IPS-NIHi7 (cell line): ENCODE data around the gene KRT6C.
A peak's percentile ranks its signal among the peaks of the same experiment; 100 is the strongest.
"Not testable (repeated sequence)": the region's sequence is repeated elsewhere in the genome, so short reads cannot be mapped to it uniquely, and the experiment has no call there.

ENCODE experiments used
- DNase-seq: peaks from one replicate; pipeline ENCODE4 v3.0.0; 2012; ENCODE audit warnings: mixed read lengths; ENCODE audit errors: extremely low spot score

The KRT6C gene

DNA sequence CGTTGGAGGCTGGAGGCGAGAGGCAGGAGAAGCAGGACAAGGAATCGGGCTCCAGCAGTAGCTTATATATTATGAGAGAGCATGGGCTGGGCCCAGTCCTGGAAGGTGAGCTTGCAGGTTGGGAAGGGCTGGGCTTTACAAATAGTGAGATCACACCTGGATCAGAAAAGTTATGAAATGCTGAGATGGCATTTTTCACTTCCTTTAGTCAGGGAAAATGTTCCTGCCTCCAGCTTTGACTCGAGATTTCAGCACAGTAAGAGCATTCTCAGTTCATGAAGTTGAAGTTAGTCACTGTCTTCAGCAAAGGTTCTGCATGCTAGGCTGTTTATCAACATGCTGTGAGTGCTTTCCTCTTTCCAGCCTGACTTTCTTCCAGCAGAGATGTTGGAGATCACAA is at the start of gene KRT6C:
TSS of gene KRT6C (minus strand) at position 38 of the 400 bp plus-strand sequence. CDS start 68 bp downstream, outside the sequence.
- no peak for DNase-seq

GRCh38 chr12:52522346-52523011 is 48.9 kb upstream of the KRT6C start:
- no peak for DNase-seq

GRCh38 chr12:52521568-52522266 is 48.1 kb upstream of the KRT6C start:
- peak; percentile 28 for DNase-seq

DNA sequence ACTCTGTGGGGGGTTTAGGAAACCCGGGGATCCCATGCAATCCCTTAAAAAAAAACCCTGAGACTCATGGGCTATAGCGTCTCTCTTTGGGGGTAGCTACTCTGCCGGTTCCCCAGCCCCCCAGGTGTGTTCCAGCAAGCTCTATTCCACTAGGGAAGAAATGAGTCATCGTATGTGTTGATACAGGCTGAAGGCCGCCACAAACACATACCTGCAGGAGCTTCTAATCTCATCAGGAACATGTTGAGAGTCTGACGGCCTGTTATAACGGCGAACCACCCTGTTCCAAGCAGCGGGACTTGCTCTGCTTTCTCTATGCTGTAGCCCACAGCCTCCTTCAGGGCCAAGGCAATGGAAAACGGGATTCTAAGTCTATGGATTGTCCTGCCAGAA is 47.6 kb upstream of the KRT6C start:
- no peak for DNase-seq

GRCh38 chr12:52519826-52520662 is 46.4 kb upstream of the KRT6C start, which contains the start of gene KRT5:
TSS of gene KRT5 (minus strand) at chr12:52520394. CDS start at chr12:52520296, 98 bp downstream.
- DNase-seq, result no peak

DNA sequence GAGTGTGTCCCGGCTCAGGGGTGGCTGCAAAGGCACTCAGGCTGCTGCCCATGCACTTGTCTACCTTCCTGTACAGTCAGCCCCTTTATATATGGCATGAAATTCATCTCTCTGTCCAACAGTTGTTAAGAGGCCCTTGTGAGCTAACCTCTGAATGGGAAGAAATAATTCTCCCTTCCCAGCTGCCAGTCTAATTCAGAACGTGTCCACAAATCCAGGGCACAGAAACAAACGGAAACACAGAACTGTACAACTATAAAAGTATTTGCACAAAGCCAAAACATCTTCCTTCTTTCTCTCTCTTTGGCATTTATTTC is 45.7 kb upstream of the KRT6C start:
- DNase-seq, result no peak

- DNase-seq, result no peak
Observed at GRCh38 chr12:52518574-52519386, 45.2 kb upstream of the KRT6C start.

DNA sequence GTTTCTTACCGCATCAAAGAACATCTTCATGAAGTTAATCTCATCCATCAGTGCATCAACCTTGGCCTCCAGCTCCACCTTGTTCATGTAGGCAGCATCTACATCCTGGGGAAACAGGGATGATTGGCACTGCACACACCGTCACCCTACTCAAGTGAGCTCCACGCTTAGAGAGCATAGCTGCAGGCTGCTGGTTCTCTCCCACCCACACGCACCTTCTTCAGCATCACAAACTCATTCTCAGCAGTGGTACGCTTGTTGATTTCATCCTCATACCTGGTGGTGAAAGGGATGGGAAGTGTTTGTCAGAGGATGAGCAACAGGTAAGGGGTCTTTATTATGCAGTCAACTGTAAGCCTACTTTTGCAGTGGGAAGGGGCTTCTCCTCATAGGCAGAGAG is 44.3 kb upstream of the KRT6C start:
- no peak for DNase-seq

- no peak for DNase-seq
Observed at GRCh38 chr12:52517005-52517835, 43.6 kb upstream of the KRT6C start.

DNA sequence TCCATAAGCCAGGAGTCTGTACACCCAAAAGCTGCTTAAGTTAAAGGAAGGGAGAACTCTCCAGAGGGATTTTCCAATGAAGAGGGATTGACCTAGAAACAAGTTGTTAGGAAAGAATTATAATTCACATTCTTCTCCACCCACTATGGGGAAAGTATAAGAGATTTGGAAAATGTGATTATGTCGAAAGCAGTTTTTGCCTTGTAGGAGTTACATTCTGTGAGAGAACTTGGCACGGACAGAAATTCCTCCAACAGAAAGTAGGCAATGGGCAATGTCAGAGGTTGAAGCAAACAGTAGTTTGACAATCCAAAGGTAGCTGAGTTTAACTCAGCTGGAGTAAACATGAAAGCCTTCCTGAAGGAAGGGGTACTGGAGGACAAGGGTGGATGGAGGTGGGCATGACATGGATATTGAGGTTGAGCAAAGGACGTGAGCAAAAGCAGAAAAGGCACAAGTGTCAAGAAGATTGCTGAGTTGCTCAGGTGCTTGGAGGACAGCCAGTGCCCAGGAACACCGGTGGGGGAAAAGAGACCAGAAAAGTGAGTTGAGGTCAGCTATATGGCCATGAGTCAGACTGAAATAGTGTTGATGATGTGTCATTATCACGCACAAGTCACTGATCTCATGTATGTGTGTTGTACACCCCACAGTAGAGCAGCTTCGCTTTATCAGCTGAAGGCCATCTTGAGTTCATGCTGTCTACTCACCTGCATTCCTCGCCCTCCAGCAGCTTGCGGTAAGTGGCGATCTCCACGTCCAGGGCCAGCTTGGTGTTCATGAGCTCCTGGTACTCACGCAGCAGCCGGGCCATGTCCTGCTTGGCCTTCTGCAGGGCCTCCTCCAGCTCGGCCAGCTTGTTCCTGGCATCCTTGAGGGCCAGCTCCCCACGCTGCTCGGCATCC is 42.6 kb upstream of the KRT6C start:
- no peak for DNase-seq

DNA sequence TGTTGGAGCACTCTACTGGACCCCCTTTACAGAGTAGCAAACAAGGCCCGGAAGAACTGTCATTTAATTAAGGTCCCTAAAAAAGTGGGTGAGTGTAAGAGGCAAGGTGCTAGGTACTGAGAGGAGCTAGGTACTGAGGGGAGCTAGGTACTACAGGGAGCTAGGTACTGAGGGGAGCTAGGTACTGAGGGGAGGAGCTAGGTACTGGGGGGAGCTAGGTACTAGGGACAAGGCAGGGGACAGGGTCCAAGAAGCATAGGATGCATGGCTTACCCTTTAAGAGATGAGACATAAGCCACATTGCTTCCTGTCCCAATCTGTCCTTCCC is 41.7 kb upstream of the KRT6C start:
- no peak for DNase-seq

GRCh38 chr12:52514471-52515318 is 41.1 kb upstream of the KRT6C start:
- DNase-seq, result no peak

DNA sequence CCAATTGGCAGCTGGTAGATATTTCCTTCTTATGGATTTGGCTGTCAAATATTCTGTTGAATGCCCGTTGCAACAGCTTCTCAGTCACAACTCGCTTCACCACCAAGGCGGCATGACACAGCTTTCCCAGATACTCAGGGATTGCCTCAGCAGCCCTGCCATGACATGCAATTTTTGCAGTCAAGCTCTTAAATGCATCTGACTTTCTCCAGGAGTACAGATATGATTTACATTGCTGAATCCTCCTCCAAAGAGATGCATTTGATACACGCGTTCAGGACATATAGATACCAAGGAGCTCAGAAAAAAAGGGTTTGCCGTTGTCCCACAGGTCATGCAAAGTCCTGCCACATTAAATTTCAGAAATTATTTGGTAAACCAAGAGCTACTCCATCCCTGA is 40.1 kb upstream of the KRT6C start:
- no peak for DNase-seq

DNA sequence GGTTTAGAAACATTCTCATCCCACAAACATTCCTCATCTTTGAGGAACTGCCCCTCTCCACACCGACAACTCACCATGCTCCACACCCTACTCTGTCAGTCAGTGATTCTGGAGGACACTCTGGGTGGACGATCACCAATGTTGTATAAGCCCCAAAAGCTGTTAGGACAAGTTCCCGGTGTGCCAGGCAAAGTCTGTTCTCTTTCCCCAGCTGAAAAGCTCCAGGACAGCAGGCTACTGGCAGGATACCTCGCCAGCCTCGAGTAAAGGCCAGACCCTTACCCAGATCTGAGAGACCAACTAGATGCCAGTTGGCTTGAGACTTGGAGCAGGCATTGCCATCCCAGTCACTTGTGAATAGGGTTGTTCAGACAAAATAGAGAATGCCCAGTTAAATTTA is 34.6 kb upstream of the KRT6C start:
- DNase-seq, result no peak

DNA sequence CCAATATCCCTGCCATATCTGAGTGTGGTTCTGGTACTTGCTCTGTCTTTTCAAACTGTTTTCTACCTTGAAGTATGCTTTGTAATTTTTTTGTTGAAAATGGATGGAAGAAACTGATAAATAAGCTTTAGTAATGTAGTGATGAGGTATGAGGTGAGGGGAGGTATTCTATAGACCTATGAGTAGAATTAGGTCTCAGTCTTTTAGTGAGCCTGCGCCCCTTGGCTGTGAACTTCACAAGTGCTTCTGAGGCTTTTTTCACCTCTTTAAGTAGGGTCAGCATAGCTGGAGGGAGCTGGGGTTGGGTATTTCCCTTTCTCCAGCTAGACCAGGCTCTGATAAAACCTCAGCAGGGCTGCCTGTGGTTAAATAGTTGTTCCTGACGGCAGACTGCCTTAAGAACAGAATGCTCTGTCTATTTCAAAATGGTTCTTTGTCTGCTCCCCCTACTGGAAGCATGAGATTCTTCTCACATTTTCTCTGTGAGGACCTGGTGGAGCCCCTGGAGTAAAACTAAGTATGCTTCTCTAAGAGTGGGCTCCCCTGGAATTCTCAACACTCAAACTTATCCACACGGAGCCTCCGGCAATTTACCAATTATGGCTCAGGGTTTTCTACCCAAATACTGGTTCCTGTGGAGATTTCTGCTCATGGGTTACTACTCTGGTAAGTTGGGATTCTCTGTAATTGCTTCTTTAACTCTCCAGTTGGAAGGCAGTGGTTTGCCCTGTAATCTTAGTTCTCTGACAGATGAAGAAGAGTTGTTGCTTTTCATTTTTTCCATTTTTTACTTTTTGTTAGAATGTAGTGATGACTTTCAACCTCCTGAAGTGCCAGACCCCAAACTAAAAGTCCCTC is 33.5 kb upstream of the KRT6C start:
- peak; percentile 82 for DNase-seq

DNA sequence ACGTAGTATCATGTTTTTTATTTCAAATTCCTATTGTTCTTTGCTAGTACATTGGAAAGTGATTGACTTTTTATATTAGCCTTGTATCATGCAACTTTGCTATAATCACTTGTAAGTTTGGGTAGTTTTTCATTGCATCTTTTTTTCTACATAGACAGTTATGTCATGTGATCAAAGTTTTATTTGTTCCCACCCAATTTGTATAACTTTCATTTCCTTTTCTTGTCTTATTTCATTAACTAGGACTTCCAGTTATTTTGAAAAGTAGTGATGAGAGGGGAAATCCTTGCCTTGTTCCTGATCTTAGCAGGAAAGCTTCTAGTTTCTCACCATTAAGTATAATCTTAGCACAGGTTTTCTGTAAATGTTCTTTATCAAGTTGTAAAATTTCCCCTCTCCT is 29.3 kb upstream of the KRT6C start:
- DNase-seq, result no peak

DNA sequence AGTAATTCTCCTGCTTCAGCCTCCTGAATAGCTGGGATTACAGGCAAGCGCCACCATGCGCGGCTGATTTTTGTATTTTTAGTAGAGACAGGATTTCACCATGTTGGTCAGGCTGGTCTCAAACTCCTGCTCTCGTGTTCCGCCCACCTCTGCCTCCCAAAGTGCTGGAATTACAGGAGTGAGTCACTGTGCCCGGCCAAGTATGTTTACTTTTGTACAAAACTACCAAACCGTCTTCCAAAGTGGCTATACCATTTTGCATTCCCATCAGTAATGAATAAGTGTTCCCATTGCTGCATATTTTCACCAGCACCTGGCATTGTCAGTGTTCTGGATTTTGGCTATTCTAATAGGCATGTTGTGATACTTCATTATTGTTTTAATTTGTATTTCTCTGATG is 27.9 kb upstream of the KRT6C start:
- DNase-seq, result no peak

- not testable (repeated sequence) for DNase-seq
Observed at GRCh38 chr12:52500574-52500973, 27.0 kb upstream of the KRT6C start.
